Chondrocyte (in vitro differentiated cells): ENCODE measurements around the gene RAD51B. TPM values are rescaled to one million over a fixed set of nuclear protein-coding genes. Genes with fewer than 3 reads are reported as not detected.

Experiments
- DNase-seq: peaks from one replicate; pipeline ENCODE4 v3.0.0; 2021; ENCODE audit warnings: mixed read lengths, low spot score
- H3K27ac Mint-ChIP-seq: one replicate; pipeline ENCODE4 v1.8.0; 2021; ENCODE audit warnings: mild to moderate bottlenecking, moderate library complexity, mixed read lengths; ENCODE audit not compliant: unreplicated experiment
- H3K27me3 Mint-ChIP-seq: 2 replicates; pipeline ENCODE4 v1.8.0; 2021; ENCODE audit warnings: low read depth, mixed read lengths
- H3K36me3 Mint-ChIP-seq: 2 replicates; pipeline ENCODE4 v1.8.0; 2021; ENCODE audit warnings: low read depth, mixed read lengths
- H3K4me1 Mint-ChIP-seq: 2 replicates; pipeline ENCODE4 v1.8.0; 2021; ENCODE audit warnings: low read depth, mild to moderate bottlenecking, mixed read lengths
- H3K4me3 Mint-ChIP-seq: one replicate; pipeline ENCODE4 v1.8.0; 2021; ENCODE audit warnings: mild to moderate bottlenecking, moderate library complexity, mixed read lengths; ENCODE audit not compliant: unreplicated experiment
- H3K9me3 Mint-ChIP-seq: 2 replicates; pipeline ENCODE4 v1.8.0; 2021; ENCODE audit warnings: low read depth, mixed read lengths
- total RNA-seq: library from RNA; stranded (reverse); gene quantifications from 3 replicates; pipeline ENCODE4 v1.2.1, GENCODE V29; 2021
- TF ChIP-seq, protein P1 (sequence below): fragments of 200-600 bp; sonication (generic); IDR thresholded peaks from 2 replicates; pipeline ENCODE4 v1.5.0; 2021; ENCODE audit warnings: antibody characterized with exemption, mild to moderate bottlenecking, moderate library complexity

Gene RAD51B
- total RNA-seq, 1 donor from 2014 or later: 8.2 TPM

GRCh38 chr14:68327231-68327630, 507.7 kb downstream of the RAD51B start:
- H3K27ac Mint-ChIP-seq: no peak overlapping the region
- no peaks in the 10 kb centered on the region for H3K4me1 Mint-ChIP-seq
- DNase-seq: no peak
- H3K27me3 Mint-ChIP-seq: no peaks in the 10 kb centered on the region
- H3K9me3 Mint-ChIP-seq: no peaks in the 10 kb centered on the region
- no peaks in the 10 kb centered on the region for H3K36me3 Mint-ChIP-seq
- TF ChIP-seq, protein P1, sequence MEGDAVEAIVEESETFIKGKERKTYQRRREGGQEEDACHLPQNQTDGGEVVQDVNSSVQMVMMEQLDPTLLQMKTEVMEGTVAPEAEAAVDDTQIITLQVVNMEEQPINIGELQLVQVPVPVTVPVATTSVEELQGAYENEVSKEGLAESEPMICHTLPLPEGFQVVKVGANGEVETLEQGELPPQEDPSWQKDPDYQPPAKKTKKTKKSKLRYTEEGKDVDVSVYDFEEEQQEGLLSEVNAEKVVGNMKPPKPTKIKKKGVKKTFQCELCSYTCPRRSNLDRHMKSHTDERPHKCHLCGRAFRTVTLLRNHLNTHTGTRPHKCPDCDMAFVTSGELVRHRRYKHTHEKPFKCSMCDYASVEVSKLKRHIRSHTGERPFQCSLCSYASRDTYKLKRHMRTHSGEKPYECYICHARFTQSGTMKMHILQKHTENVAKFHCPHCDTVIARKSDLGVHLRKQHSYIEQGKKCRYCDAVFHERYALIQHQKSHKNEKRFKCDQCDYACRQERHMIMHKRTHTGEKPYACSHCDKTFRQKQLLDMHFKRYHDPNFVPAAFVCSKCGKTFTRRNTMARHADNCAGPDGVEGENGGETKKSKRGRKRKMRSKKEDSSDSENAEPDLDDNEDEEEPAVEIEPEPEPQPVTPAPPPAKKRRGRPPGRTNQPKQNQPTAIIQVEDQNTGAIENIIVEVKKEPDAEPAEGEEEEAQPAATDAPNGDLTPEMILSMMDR: no peak
- H3K4me3 Mint-ChIP-seq: no peak overlapping the region

DNA sequence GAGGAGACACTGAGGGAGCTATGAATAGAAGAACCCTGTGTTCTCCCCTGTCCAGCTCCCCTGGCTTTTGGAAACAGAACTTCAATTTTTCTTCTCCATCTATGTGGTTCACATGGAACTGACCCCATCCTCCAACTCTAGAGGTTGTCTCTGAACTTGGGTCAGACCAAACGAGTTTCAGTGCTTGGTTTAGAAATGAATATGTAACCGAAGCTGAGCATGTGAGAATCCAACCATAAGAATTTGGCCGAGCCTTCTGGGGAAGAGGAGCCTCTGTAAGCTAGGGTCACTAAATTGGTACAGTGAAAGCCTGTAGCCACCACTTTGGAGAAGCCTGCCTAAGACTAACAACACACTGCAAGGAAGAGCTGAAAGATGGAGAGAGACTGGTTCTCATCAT, 508.9 kb downstream of the RAD51B start:
- Mint-ChIP-seq H3K27ac (no peak overlapping the region), H3K27me3 (no peaks in the 10 kb centered on the region), H3K4me3 (no peak overlapping the region), H3K36me3 (no peaks in the 10 kb centered on the region), H3K9me3 (no peaks in the 10 kb centered on the region), H3K4me1 (no peaks in the 10 kb centered on the region)
- DNase-seq: no peak
- TF ChIP-seq, protein P1: no peak

- Mint-ChIP-seq H3K4me3 (no peak overlapping the region), H3K27me3 (no peaks in the 10 kb centered on the region), H3K4me1 (no peaks in the 10 kb centered on the region), H3K27ac (no peak overlapping the region), H3K36me3 (no peaks in the 10 kb centered on the region), H3K9me3 (no peaks in the 10 kb centered on the region)
- DNase-seq: no peak
- TF ChIP-seq, protein P1: no peak
These were observed 511.8 kb downstream of the RAD51B start for GRCh38 chr14:68331426-68331825.

GRCh38 chr14:68331991-68332390, 512.4 kb downstream of the RAD51B start:
- Mint-ChIP-seq H3K4me3 (no peak overlapping the region), H3K27me3 (no peaks in the 10 kb centered on the region), H3K27ac (no peak overlapping the region), H3K9me3 (no peaks in the 10 kb centered on the region), H3K4me1 (peaks cover 3% of the 10 kb centered on the region), H3K36me3 (no peaks in the 10 kb centered on the region)
- no peak for DNase-seq
- TF ChIP-seq, protein P1: no peak

GRCh38 chr14:68333262-68333661, 513.7 kb downstream of the RAD51B start:
- H3K27me3 Mint-ChIP-seq: no peaks in the 10 kb centered on the region
- TF ChIP-seq, protein P1: no peak
- no peak for DNase-seq
- no peaks in the 10 kb centered on the region for H3K9me3 Mint-ChIP-seq
- no peak overlapping the region for H3K4me3 Mint-ChIP-seq
- H3K27ac Mint-ChIP-seq: no peak overlapping the region
- H3K4me1 Mint-ChIP-seq: peaks cover 14% of the 10 kb centered on the region
- no peaks in the 10 kb centered on the region for H3K36me3 Mint-ChIP-seq
